ENCODE measurements around the gene HIPK4. TPM values are rescaled to one million over a fixed set of nuclear protein-coding genes. Genes with fewer than 3 reads are reported as not detected.

Gene HIPK4
- total and polyA plus RNA-seq, 2 donors from 2014 or later = 0.09 TPM; not detected in 1

DNA sequence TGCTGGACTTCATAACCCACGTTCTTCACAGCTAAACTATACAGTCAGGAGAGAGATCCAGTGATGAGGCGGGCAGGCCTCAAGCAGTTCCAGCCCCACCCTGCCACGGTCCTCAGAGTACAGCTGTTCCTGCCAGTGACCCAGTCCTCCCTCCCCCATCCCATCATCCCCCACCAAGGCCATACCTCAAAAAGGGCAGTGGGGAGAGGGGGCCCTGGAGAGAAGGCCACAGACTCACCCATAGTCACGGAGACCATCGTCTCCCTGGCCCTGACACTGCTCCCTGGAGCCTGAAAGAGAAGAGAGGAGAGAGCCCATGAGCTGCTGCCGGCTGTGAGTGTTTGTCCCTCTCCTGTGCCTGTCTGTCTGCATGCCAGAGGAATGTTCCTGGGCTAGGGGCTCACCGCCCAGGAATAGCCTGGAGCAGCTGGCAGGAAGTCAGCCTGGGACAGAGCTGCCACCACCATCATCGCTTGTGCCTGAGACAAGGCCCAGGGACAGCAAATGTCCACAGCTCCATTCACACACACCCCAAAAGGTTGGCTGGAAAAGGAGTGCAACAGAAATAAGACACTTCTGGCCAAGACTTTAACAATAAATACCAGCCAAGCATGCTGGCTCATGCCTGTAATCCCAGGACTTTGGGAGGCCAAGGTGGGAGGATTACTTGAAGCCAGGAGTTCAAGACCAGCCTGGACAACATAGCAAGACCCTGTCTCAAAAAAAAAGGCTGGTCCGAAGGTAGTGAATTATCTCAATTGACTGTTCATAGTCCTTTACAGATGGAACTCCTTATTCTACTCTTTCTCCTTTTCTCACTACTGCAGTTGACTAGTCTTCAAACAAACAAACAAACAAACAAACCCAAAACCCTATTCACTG is 48.1 kb downstream of the HIPK4 start:
- Histone ChIP-seq H3K27ac (ENCODE audit: low read depth in 2 of 2, low read length in 2 of 2) (no peak overlapping the region), H3K4me1 (ENCODE audit: control insufficient read depth in 2 of 3, insufficient read depth in 2 of 3, low read depth in 1 of 3, low read length in 3 of 3) (no peaks in the 10 kb centered on the region), H3K9ac (ENCODE audit: low read length in 3 of 3) (no peak overlapping the region), H3K36me3 (ENCODE audit: control insufficient read depth in 2 of 3, insufficient read depth in 3 of 3, low read length in 3 of 3) (peaks cover 2 to 5% (median 3%) of the 10 kb centered on the region in 3 donors), H3K9me3 (ENCODE audit: control insufficient read depth in 2 of 3, insufficient read depth in 1 of 3, low read length in 3 of 3) (no peaks in the 10 kb centered on the region), H3K4me3 (ENCODE audit: low read length in 3 of 3) (no peak overlapping the region), H3K27me3 (ENCODE audit: control insufficient read depth, insufficient read depth, low read length) (no peaks in the 10 kb centered on the region)
- intact Hi-C loops (cut with DNase I) = no loop called here
- FAIRE-seq (no peak), DNase-seq (no peak)
- TF ChIP-seq, protein P1, sequence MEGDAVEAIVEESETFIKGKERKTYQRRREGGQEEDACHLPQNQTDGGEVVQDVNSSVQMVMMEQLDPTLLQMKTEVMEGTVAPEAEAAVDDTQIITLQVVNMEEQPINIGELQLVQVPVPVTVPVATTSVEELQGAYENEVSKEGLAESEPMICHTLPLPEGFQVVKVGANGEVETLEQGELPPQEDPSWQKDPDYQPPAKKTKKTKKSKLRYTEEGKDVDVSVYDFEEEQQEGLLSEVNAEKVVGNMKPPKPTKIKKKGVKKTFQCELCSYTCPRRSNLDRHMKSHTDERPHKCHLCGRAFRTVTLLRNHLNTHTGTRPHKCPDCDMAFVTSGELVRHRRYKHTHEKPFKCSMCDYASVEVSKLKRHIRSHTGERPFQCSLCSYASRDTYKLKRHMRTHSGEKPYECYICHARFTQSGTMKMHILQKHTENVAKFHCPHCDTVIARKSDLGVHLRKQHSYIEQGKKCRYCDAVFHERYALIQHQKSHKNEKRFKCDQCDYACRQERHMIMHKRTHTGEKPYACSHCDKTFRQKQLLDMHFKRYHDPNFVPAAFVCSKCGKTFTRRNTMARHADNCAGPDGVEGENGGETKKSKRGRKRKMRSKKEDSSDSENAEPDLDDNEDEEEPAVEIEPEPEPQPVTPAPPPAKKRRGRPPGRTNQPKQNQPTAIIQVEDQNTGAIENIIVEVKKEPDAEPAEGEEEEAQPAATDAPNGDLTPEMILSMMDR (IDR thresholded peaks at IDR 0.05; ENCODE audit: borderline replicate concordance, extremely low read depth, insufficient read depth) = no peak

DNA sequence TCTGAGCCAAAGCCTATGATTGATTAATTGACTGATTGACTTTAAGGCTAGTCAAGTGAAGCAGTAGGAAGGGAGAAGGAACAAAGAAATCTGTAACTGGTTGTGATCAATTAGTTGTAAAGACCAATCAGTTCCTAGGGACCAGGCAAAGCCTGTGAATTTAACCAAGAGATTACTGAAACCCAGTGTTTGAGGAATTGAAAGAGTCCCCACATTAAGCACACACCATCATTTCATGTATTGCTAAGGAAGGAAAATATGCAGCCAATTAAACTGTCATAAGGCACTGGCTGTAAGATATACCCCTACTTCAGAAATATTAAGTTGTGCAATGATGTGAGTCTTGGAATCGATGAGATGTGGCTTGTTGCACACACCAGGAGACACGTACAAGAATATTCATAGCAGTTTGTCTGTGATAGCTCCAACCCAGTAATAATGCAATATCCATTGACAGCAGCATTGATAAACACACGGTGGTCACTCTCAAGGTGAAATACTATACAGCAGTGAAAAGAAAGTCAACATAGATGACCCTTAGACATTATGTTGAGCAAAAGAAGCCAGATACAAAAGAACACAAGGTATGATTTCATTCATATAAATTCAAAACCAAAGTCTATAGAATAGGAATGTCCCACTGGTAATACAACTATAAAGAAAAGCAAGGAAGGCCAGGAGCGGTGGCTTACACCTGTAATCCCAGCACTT is 50.8 kb downstream of the HIPK4 start:
- intact Hi-C loops (cut with DNase I) = no loop called here
- Histone ChIP-seq H3K36me3 (ENCODE audit: control insufficient read depth in 2 of 3, insufficient read depth in 3 of 3, low read length in 3 of 3) (peaks cover 2 to 5% (median 5%) of the 10 kb centered on the region in 3 donors), H3K4me1 (ENCODE audit: control insufficient read depth in 2 of 3, insufficient read depth in 2 of 3, low read depth in 1 of 3, low read length in 3 of 3) (no peaks in the 10 kb centered on the region), H3K4me3 (ENCODE audit: low read length in 3 of 3) (no peak overlapping the region), H3K27me3 (ENCODE audit: control insufficient read depth, insufficient read depth, low read length) (no peaks in the 10 kb centered on the region), H3K27ac (ENCODE audit: low read depth in 2 of 2, low read length in 2 of 2) (no peak overlapping the region), H3K9ac (ENCODE audit: low read length in 3 of 3) (no peak overlapping the region), H3K9me3 (ENCODE audit: control insufficient read depth in 2 of 3, insufficient read depth in 1 of 3, low read length in 3 of 3) (no peaks in the 10 kb centered on the region)
- DNase-seq = no peak
- FAIRE-seq = no peak
- TF ChIP-seq, protein P1 (IDR thresholded peaks at IDR 0.05; ENCODE audit: borderline replicate concordance, extremely low read depth, insufficient read depth) = no peak

DNA sequence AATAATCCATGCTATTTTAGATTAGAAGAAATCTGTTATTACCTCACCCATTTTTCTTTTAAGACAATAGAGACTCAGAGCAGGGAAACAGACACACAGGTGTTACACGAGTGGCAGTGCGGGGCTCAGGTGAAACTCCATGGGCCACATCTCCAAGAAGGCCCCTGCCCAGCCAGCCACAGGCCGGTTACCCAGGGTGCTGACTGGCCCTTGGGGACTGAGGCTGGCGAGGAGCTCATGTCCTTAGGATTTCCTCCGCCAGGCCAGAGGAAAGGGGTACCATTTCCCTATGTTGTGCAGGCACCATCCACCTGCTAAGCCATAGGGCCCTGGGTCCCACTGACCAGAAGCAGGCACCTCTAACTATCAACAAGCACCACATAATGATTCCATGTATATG is 52.4 kb downstream of the HIPK4 start:
- no peaks in the 10 kb centered on the region for H3K27me3 ChIP-seq (ENCODE audit: control insufficient read depth, insufficient read depth, low read length)
- H3K4me3 ChIP-seq (ENCODE audit: low read length in 3 of 3) = no peak overlapping the region
- no peak overlapping the region for H3K27ac ChIP-seq (ENCODE audit: low read depth in 2 of 2, low read length in 2 of 2)
- H3K9ac ChIP-seq (ENCODE audit: low read length in 3 of 3) = no peak overlapping the region
- H3K9me3 ChIP-seq (ENCODE audit: control insufficient read depth in 2 of 3, insufficient read depth in 1 of 3, low read length in 3 of 3) = no peaks in the 10 kb centered on the region
- no peaks in the 10 kb centered on the region for H3K4me1 ChIP-seq (ENCODE audit: control insufficient read depth in 2 of 3, insufficient read depth in 2 of 3, low read depth in 1 of 3, low read length in 3 of 3)
- TF ChIP-seq, protein P1 (IDR thresholded peaks at IDR 0.05; ENCODE audit: borderline replicate concordance, extremely low read depth, insufficient read depth) = no peak
- FAIRE-seq = no peak
- intact Hi-C loops (cut with DNase I) = no loop called here
- peaks cover 2 to 6% (median 5%) of the 10 kb centered on the region in 3 donors for H3K36me3 ChIP-seq (ENCODE audit: control insufficient read depth in 2 of 3, insufficient read depth in 3 of 3, low read length in 3 of 3)
- DNase-seq = peak in 1 of 5 donors; percentile 45

Measured in kidney (tissue), 14 donors.